Keratinocyte (primary cell): Measurements from ENCODE around the gene LRIG1. TPM values are rescaled to one million over a fixed set of nuclear protein-coding genes. Genes with fewer than 3 reads are reported as not detected.

Experiments
- DNase-seq: peaks from one replicate; pipeline ENCODE4 v3.0.0-alpha.2; 2011; ENCODE audit warnings: low read depth, missing footprints, low spot score
- FAIRE-seq: peaks from 2 replicates; lab custom pipeline; 2011; peaks lifted over from hg19 to GRCh38; lab: Jason Lieb, UNC
- H2AFZ ChIP-seq: 2 replicates; pipeline ENCODE4 v1.6.0; 2012; ENCODE audit warnings: low read length, control low read depth, inconsistent platforms; ENCODE audit not compliant: control insufficient read depth
- H3K27ac ChIP-seq: 2 replicates; pipeline ENCODE4 v1.5.1; 2011; ENCODE audit warnings: low read length; ENCODE audit not compliant: control insufficient read depth, insufficient read depth
- H3K27me3 ChIP-seq: 3 replicates; pipeline ENCODE4 v1.6.0; 2011; ENCODE audit warnings: low read length; ENCODE audit not compliant: control insufficient read depth, insufficient read depth; ENCODE audit errors: extremely low read depth
- H3K36me3 ChIP-seq, 2 experiments: 2 replicates in 1 of 2; 3 replicates in 1 of 2; pipeline ENCODE4 v1.5.1; 2011; ENCODE audit warnings: low read length in 2 of 2, mild to moderate bottlenecking in 1 of 2; ENCODE audit not compliant: control insufficient read depth in 2 of 2, insufficient read depth in 2 of 2; ENCODE audit errors: extremely low read depth in 1 of 2
- H3K4me1 ChIP-seq: 3 replicates; pipeline ENCODE4 v1.5.1; 2011; ENCODE audit warnings: low read length; ENCODE audit not compliant: control insufficient read depth, insufficient read depth; ENCODE audit errors: extremely low read depth
- H3K4me2 ChIP-seq: 3 replicates; pipeline ENCODE4 v1.6.0; 2011; ENCODE audit warnings: low read depth, low read length; ENCODE audit not compliant: control insufficient read depth, insufficient read depth; ENCODE audit errors: extremely low read depth
- H3K4me3 ChIP-seq, 3 experiments: fragments of 200-600 bp in 1 of 3; sonication (generic) in 1 of 3; 2 replicates in 2 of 3; 3 replicates in 1 of 3; pipeline ENCODE4 v1.5.1; 2011 to 2016; ENCODE audit warnings: low read length in 3 of 3, mild to moderate bottlenecking in 3 of 3, control low read depth in 2 of 3, inconsistent platforms in 1 of 3, low read depth in 1 of 3, mixed read lengths in 1 of 3, mixed run types in 1 of 3, moderate library complexity in 1 of 3; ENCODE audit not compliant: control insufficient read depth in 2 of 3, insufficient read depth in 2 of 3; ENCODE audit errors: extremely low read depth in 1 of 3
- H3K79me2 ChIP-seq: 2 replicates; pipeline ENCODE4 v1.6.0; 2012; ENCODE audit warnings: low read length; ENCODE audit not compliant: control insufficient read depth, insufficient read depth
- H3K9ac ChIP-seq: 3 replicates; pipeline ENCODE4 v1.6.0; 2011; ENCODE audit warnings: low read length; ENCODE audit not compliant: control insufficient read depth, insufficient read depth; ENCODE audit errors: extremely low read depth
- H3K9me1 ChIP-seq: 3 replicates; pipeline ENCODE4 v1.6.0; 2011; ENCODE audit warnings: low read length; ENCODE audit not compliant: control insufficient read depth, insufficient read depth; ENCODE audit errors: extremely low read depth
- H3K9me3 ChIP-seq: 2 replicates; pipeline ENCODE4 v1.5.1; 2012; ENCODE audit warnings: low read depth, low read length; ENCODE audit not compliant: control insufficient read depth
- H4K20me1 ChIP-seq: 3 replicates; pipeline ENCODE4 v1.6.0; 2011; ENCODE audit warnings: low read length; ENCODE audit not compliant: control insufficient read depth, insufficient read depth; ENCODE audit errors: extremely low read depth
- CTCF ChIP-seq, 3 experiments: IDR thresholded peaks in 1 of 3; conservative IDR thresholded peaks in 1 of 3; optimal IDR thresholded peaks in 1 of 3; 2 replicates in 2 of 3; 3 replicates in 1 of 3; pipeline versions ENCODE3 to v1.5.1; 2011; ENCODE audit warnings: low read length in 3 of 3, mild to moderate bottlenecking in 3 of 3, moderate library complexity in 2 of 3, control low read depth in 1 of 3, inconsistent platforms in 1 of 3; ENCODE audit not compliant: insufficient read depth in 2 of 3; ENCODE audit errors: extremely low read depth in 1 of 3
- EZH2 ChIP-seq: IDR thresholded peaks from one replicate; pipeline ENCODE4 v1.6.1; 2012; ENCODE audit warnings: inconsistent platforms, mild to moderate bottlenecking, low read length, moderate library complexity
- dilution Hi-C: fragments of 300-500 bp; cut with MboI; formaldehyde crosslinking; loops from one replicate; pipeline ENCODE4 v1.7.0; 2020; ENCODE audit warnings: low sequenced_read_pairs; ENCODE audit not compliant: extremely low pct_ligation_motif_present
- polyA plus RNA-seq, 5 experiments: library from polyadenylated mRNA; depleted of rRNA in 3 of 5; stranded (reverse) in 3 of 5; stranded (forward) in 1 of 5; unstranded in 1 of 5; fragments of >200 nt; gene quantifications; 1 replicate in 1 of 5; 2 replicates in 3 of 5; 3 replicates in 1 of 5; pipeline versions ENCODE4 v1.2.1 to v1.2.3, GENCODE V29; 2011 to 2012; ENCODE audit warnings: missing spikeins in 2 of 5, low read depth in 1 of 5, low replicate concordance in 1 of 5

Gene LRIG1
- polyA plus RNA-seq, 1 donor (not counting 4 experiments of a cell fraction or from before 2014, with no cell fraction given): 17.2 TPM

GRCh38 chr3:66517241-66517640, 16.4 kb upstream of the LRIG1 start:
- H3K79me2 ChIP-seq: no peaks in the 10 kb centered on the region
- H3K9me3 ChIP-seq: no peaks in the 10 kb centered on the region
- no peaks in the 10 kb centered on the region for H3K36me3 ChIP-seq
- FAIRE-seq (no peak), DNase-seq (no peak)
- no peaks in the 10 kb centered on the region for H4K20me1 ChIP-seq
- H2AFZ ChIP-seq: no peak overlapping the region
- H3K4me1 ChIP-seq: no peaks in the 10 kb centered on the region
- H3K9me1 ChIP-seq: no peaks in the 10 kb centered on the region
- no peak overlapping the region for H3K4me2 ChIP-seq
- TF ChIP-seq EZH2: no peak
- no peak for TF ChIP-seq CTCF (optimal IDR thresholded peaks at IDR 0.05 in 1 of 3, IDR thresholded peaks at IDR 0.05 in 1 of 3, conservative IDR thresholded peaks at IDR 0.05 in 1 of 3; ENCODE audit: extremely low read depth in 1 of 3, insufficient read depth in 2 of 3, low read length in 3 of 3)
- dilution Hi-C loops: no loop called here
- no peak overlapping the region for H3K27ac ChIP-seq
- H3K27me3 ChIP-seq: no peaks in the 10 kb centered on the region
- H3K9ac ChIP-seq: no peak overlapping the region
- no peak overlapping the region for H3K4me3 ChIP-seq

- Histone ChIP-seq H3K4me3 (no peak overlapping the region), H3K79me2 (no peaks in the 10 kb centered on the region), H3K9ac (no peak overlapping the region), H3K27me3 (peaks cover under 1% of the 10 kb centered on the region), H3K9me1 (no peaks in the 10 kb centered on the region), H4K20me1 (no peaks in the 10 kb centered on the region), H3K27ac (no peak overlapping the region), H2AFZ (no peak overlapping the region), H3K9me3 (no peaks in the 10 kb centered on the region), H3K36me3 (no peaks in the 10 kb centered on the region), H3K4me2 (no peak overlapping the region), H3K4me1 (no peaks in the 10 kb centered on the region)
- DNase-seq (no peak), FAIRE-seq (no peak)
- TF ChIP-seq EZH2 (no peak), CTCF (optimal IDR thresholded peaks at IDR 0.05 in 1 of 3, IDR thresholded peaks at IDR 0.05 in 1 of 3, conservative IDR thresholded peaks at IDR 0.05 in 1 of 3; ENCODE audit: extremely low read depth in 1 of 3, insufficient read depth in 2 of 3, low read length in 3 of 3) (no peak)
- dilution Hi-C loops: no loop called here
Measured at GRCh38 chr3:66508461-66508860, 7.6 kb upstream of the LRIG1 start.
